LNCaP clone FGC (cell line): ENCODE measurements around the gene GPC5.
"Not testable (repeated sequence)": the region's sequence is repeated elsewhere in the genome, so short reads cannot be mapped to it uniquely, and the experiment has no call there.

Experiments
- DNase-seq: peaks from one replicate; pipeline ENCODE4 v3.0.0-alpha.2; 2011; ENCODE audit warnings: low read depth
- H3K4me3 ChIP-seq: 2 replicates; pipeline ENCODE4 v1.5.1; 2011; ENCODE audit warnings: mild to moderate bottlenecking, low read depth, low read length, control low read depth
- TF ChIP-seq, protein P1 (sequence below): IDR thresholded peaks from 2 replicates; pipeline ENCODE4 v1.5.1; 2012; ENCODE audit warnings: mild to moderate bottlenecking; ENCODE audit not compliant: control insufficient read depth, insufficient read depth; ENCODE audit errors: extremely low read depth

GPC5 gene

DNA sequence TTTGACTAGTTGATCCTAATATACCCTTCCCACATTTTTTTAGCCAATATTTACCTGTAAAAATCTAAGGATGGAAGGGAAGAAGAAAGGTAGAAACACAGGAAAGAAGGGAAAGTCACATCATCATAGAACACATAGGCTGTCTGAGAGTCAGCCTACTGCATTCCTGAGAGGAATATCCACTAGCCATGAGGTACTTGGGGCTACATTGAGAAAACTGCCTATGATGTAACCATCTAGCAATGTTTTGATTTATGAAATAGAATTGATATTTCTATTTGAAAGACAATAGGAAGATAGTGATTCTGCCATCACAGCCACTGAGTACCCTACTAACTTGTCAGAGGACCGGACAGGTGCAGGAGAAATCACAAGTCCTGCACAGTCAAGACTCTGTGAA is 873.8 kb downstream of the GPC5 start:
- TF ChIP-seq, protein P1, sequence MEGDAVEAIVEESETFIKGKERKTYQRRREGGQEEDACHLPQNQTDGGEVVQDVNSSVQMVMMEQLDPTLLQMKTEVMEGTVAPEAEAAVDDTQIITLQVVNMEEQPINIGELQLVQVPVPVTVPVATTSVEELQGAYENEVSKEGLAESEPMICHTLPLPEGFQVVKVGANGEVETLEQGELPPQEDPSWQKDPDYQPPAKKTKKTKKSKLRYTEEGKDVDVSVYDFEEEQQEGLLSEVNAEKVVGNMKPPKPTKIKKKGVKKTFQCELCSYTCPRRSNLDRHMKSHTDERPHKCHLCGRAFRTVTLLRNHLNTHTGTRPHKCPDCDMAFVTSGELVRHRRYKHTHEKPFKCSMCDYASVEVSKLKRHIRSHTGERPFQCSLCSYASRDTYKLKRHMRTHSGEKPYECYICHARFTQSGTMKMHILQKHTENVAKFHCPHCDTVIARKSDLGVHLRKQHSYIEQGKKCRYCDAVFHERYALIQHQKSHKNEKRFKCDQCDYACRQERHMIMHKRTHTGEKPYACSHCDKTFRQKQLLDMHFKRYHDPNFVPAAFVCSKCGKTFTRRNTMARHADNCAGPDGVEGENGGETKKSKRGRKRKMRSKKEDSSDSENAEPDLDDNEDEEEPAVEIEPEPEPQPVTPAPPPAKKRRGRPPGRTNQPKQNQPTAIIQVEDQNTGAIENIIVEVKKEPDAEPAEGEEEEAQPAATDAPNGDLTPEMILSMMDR: no peak
- DNase-seq: no peak
- no peak overlapping the region for H3K4me3 ChIP-seq

DNA sequence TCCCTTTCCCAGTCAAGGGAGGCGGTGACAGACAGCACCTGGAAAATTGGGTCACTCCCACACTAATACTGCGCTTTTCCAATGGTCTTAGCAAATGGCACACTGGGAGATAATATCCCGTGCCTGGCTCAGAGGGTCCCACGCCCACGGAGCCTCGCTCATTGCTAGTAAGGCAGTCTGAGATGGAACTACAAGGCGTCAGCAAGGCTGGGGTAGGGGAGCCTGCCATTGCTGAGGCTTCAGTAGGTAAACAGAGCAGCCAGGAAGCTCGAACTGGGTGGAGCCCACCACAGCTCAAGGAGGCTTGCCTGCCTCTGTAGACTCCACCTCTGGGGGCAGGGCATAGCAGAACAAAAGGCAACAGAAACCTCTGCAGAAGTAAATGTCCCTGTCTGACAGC is 882.6 kb downstream of the GPC5 start:
- DNase-seq: not testable (repeated sequence)

GRCh38 chr13:92290718-92291307 is 892.4 kb downstream of the GPC5 start:
- not testable (repeated sequence) for DNase-seq, H3K4me3 ChIP-seq

More for the DNA sequence above, 882.6 kb downstream of the GPC5 start:
- H3K4me3 ChIP-seq: not testable (repeated sequence)

GRCh38 chr13:92294533-92294932 is 896.1 kb downstream of the GPC5 start:
- not testable (repeated sequence) for DNase-seq, H3K4me3 ChIP-seq

DNA sequence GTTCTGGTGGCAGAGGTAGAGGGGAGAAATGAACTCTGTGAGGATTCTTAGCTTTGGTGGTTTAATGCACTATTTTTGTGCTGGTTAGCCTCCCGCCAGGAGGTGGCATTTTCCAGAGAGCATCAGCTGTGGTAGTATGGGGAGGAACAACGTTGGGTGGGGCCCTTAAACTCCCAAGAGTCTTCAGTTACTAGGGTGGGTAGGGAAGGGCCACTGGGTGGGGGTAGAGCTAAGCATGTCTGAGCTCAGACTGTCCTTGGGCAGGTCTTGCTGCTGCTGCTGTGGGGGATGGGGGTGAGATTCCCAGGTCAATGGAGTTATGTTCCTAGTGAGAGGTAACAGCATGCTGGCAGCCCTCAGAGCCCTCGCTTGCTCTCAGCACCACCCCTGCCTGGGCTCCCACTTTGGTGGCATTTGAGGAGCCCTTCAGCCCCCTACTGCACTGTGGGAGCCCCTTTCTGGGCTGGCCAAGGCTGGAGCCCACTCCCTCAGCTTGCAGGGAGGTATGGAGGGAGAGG is 897.8 kb downstream of the GPC5 start:
- not testable (repeated sequence) for DNase-seq, H3K4me3 ChIP-seq

DNA sequence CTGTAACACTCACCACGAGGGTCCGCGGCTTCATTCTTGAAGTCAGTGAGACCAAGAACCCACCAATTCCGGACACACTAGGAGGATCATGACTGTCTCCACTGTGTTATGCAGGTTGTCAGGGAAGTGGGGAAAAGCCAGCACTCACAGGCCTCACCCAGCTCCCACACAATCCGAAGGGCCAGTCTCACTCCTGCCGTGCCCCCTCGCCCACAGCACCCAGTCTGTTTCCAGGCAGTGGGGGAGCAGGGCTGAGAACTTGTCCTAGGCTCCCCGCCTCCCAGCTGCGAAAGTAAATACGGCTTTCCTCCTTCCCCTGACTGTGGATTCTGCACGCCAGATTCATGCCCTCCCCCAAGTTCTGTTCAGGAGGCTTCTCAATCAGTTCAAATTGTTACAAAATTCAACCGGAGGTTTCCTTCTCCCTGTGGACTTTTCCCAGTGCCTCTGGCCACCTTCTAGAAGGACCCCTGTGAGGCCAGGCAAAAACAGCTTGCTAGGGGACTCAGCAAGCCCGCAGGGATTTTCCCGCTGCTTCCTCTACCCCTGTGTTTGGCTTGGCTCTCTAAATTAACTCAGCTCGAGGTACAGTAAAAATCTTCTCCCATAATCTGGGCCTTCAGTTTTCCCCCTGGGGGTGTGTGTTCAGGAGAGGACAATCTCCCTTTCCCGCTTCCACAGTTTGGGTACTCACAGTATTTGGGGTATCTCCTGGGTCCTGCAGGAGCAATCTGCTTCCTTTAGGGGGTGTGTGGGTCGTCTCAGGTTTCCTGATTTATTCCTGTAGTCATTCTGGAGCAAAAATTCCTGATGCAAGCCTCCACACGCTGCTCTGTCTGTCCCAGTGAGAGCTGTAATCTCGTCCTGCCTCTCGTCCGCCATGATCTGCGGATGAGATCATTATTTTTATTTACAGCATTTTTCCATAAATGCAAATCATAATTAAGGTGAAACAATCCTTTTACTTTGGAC is 899.8 kb downstream of the GPC5 start:
- DNase-seq: no peak
- H3K4me3 ChIP-seq: no peak overlapping the region
- TF ChIP-seq, protein P1: no peak

DNA sequence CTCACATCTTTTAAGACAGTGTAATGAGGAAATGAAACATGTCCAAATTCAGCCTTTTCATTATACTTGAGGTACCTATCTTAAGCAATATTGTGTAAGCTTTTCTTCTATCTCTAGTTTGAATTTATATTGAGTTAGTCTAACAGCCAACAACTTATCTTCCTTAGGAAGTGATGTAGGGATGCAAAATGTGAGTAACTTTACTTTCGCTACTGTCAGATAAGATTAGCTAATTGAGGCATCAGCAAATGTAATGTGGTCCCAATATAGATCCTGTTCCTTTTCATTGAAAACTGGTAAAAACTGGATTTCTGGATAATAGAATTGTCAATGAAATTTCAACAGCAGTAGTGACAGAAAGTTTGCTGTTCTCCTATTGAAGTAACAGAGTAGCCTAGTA is 902.2 kb downstream of the GPC5 start:
- no peak for DNase-seq
- TF ChIP-seq, protein P1: no peak
- H3K4me3 ChIP-seq: no peak overlapping the region

GRCh38 chr13:92303428-92303827 is 905.0 kb downstream of the GPC5 start:
- no peak overlapping the region for H3K4me3 ChIP-seq
- DNase-seq: no peak
- TF ChIP-seq, protein P1: no peak

DNA sequence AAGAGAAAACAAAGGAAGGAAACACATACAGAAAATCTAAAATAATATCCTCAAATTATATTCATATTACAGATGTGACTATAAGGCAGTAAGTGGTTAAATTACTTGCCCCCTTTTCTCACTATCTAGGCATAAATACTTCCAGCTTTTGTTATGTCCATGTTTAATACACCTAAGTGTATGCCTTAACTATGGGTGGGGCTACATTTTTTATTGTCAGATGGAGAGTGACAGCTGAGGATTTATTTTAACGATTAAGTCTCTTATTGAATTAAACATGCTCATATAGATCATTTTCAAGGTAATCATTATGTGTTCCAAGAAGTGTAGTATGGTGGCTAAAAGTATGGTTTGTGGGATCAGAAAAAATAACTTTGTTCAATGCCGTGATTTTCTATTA is 909.3 kb downstream of the GPC5 start:
- TF ChIP-seq, protein P1: no peak
- H3K4me3 ChIP-seq: no peak overlapping the region
- no peak for DNase-seq
